ENCODE data around the gene CA5A.
"Not testable (repeated sequence)": the region's sequence is repeated elsewhere in the genome, so short reads cannot be mapped to it uniquely, and the experiment has no call there.

CA5A gene

GRCh38 chr16:87917503-87917902, 18.8 kb downstream of the CA5A start:
- Histone ChIP-seq H3K9me3 (ENCODE audit: insufficient read depth, low read length) (no peaks in the 10 kb centered on the region), H3K4me2 (ENCODE audit: low read length) (no peak overlapping the region), H3K4me1 (ENCODE audit: low read length) (peaks cover 6% of the 10 kb centered on the region), H3K36me3 (replicated peaks; ENCODE audit: low read depth, low read length) (no peaks in the 10 kb centered on the region), H3K79me2 (ENCODE audit: low read length) (no peaks in the 10 kb centered on the region), H3K27ac (ENCODE audit: low read length) (no peak overlapping the region), H3K9ac (ENCODE audit: low read length) (no peak overlapping the region), H3K27me3 (ENCODE audit: low read depth, low read length) (peaks cover 21% of the 10 kb centered on the region), H3K4me3 (ENCODE audit: low read length) (no peak overlapping the region), H4K20me1 (ENCODE audit: insufficient read depth, low read length) (no peaks in the 10 kb centered on the region), H2AFZ (ENCODE audit: low read depth, low read length) (no peak overlapping the region)
- no peak for TF ChIP-seq CTCF (IDR thresholded peaks at IDR 0.05; ENCODE audit: low read depth, low read length)
- TF ChIP-seq EZH2phosphoT487 (IDR thresholded peaks at IDR 0.05; ENCODE audit: low read depth) = no peak

GRCh38 chr16:87914812-87915211, 21.5 kb downstream of the CA5A start:
- no peak overlapping the region for H3K4me3 ChIP-seq (ENCODE audit: low read length)
- H3K4me2 ChIP-seq (ENCODE audit: low read length) = no peak overlapping the region
- H3K4me1 ChIP-seq (ENCODE audit: low read length) = peaks cover 16% of the 10 kb centered on the region
- peaks cover 19% of the 10 kb centered on the region for H3K27me3 ChIP-seq (ENCODE audit: low read depth, low read length)
- H3K9me3 ChIP-seq (ENCODE audit: insufficient read depth, low read length) = no peaks in the 10 kb centered on the region
- no peak overlapping the region for H3K27ac ChIP-seq (ENCODE audit: low read length)
- H3K36me3 ChIP-seq (replicated peaks; ENCODE audit: low read depth, low read length) = no peaks in the 10 kb centered on the region
- TF ChIP-seq EZH2phosphoT487 (IDR thresholded peaks at IDR 0.05; ENCODE audit: low read depth) = no peak
- TF ChIP-seq CTCF (IDR thresholded peaks at IDR 0.05; ENCODE audit: low read depth, low read length) = no peak
- H3K79me2 ChIP-seq (ENCODE audit: low read length) = no peaks in the 10 kb centered on the region
- H2AFZ ChIP-seq (ENCODE audit: low read depth, low read length) = no peak overlapping the region
- no peaks in the 10 kb centered on the region for H4K20me1 ChIP-seq (ENCODE audit: insufficient read depth, low read length)
- no peak overlapping the region for H3K9ac ChIP-seq (ENCODE audit: low read length)

GRCh38 chr16:87914021-87914725, 22.2 kb downstream of the CA5A start:
- H3K36me3 ChIP-seq (replicated peaks; ENCODE audit: low read depth, low read length); H3K9ac ChIP-seq (ENCODE audit: low read length); H3K79me2 ChIP-seq (ENCODE audit: low read length); H2AFZ ChIP-seq (ENCODE audit: low read depth, low read length); H3K4me3 ChIP-seq (ENCODE audit: low read length); H4K20me1 ChIP-seq (ENCODE audit: insufficient read depth, low read length); H3K9me3 ChIP-seq (ENCODE audit: insufficient read depth, low read length); H3K4me2 ChIP-seq (ENCODE audit: low read length); H3K27ac ChIP-seq (ENCODE audit: low read length): not testable (repeated sequence)
- H3K27me3 ChIP-seq (ENCODE audit: low read depth, low read length) = peaks cover 15% of the 10 kb centered on the region
- H3K4me1 ChIP-seq (ENCODE audit: low read length) = peaks cover 21% of the 10 kb centered on the region

- H3K36me3 ChIP-seq (replicated peaks; ENCODE audit: low read depth, low read length); H3K27me3 ChIP-seq (ENCODE audit: low read depth, low read length); H2AFZ ChIP-seq (ENCODE audit: low read depth, low read length); H3K4me2 ChIP-seq (ENCODE audit: low read length); H3K4me3 ChIP-seq (ENCODE audit: low read length); H3K79me2 ChIP-seq (ENCODE audit: low read length); H4K20me1 ChIP-seq (ENCODE audit: insufficient read depth, low read length); H3K27ac ChIP-seq (ENCODE audit: low read length); H3K9ac ChIP-seq (ENCODE audit: low read length); H3K9me3 ChIP-seq (ENCODE audit: insufficient read depth, low read length): not testable (repeated sequence)
- H3K4me1 ChIP-seq (ENCODE audit: low read length) = peaks cover 24% of the 10 kb centered on the region
Measured at GRCh38 chr16:87912691-87913090, 23.6 kb downstream of the CA5A start.

GRCh38 chr16:87911106-87911763, 25.1 kb downstream of the CA5A start:
- H3K9ac ChIP-seq (ENCODE audit: low read length); H3K79me2 ChIP-seq (ENCODE audit: low read length); H3K36me3 ChIP-seq (replicated peaks; ENCODE audit: low read depth, low read length); H3K4me3 ChIP-seq (ENCODE audit: low read length); H3K9me3 ChIP-seq (ENCODE audit: insufficient read depth, low read length); H4K20me1 ChIP-seq (ENCODE audit: insufficient read depth, low read length); H3K27ac ChIP-seq (ENCODE audit: low read length); H2AFZ ChIP-seq (ENCODE audit: low read depth, low read length); H3K27me3 ChIP-seq (ENCODE audit: low read depth, low read length): not testable (repeated sequence)
- H3K4me1 ChIP-seq (ENCODE audit: low read length) = peaks cover 24% of the 10 kb centered on the region
- 0 out of 2 replicates have a peak overlapping the region, but pooled peaks have one; percentile 11 for H3K4me2 ChIP-seq (ENCODE audit: low read length)

All from OCI-LY3 (cell line).